Measurements from ENCODE around the gene ADM2.

Gene ADM2

DNA sequence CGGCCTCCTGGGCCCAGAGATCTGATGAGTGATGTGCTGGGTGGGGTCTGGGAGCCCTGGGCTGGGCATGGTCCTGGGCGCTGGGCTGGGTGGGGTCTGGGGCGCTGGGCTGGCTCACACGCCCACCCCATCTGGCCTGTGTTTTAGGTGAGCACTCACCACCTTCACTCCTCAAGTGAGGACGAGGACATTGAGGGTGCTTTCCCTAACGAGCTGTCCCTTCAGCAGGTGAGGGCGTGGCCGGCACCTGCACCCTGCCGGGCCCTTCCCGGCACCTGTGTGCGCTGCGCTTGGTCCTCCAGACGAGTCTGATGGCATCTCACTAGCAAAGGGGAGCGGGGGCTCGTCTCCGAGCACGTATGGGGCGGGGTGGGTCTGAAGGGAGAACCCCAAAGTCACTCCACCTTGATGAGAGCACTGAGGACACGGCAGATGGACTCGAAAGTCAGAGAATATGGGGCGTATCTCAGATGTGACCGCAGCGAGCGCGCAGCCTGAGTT is 44.5 kb upstream of the ADM2 start:
- DNase-seq (ENCODE audit: low spot score) = no peak
- no peak for TF ChIP-seq CTCF (IDR thresholded peaks at IDR 0.05; ENCODE audit: borderline replicate concordance, control extremely low read depth, extremely low read depth, insufficient read depth, missing control alignments)
- in situ Hi-C loops (cut with MboI; ENCODE audit: low sequenced_read_pairs, unreplicated experiment) = no loop called here

GRCh38 chr22:50437511-50438304 is 43.6 kb upstream of the ADM2 start:
- in situ Hi-C loops (cut with MboI; ENCODE audit: low sequenced_read_pairs, unreplicated experiment) = no loop called here
- TF ChIP-seq CTCF (IDR thresholded peaks at IDR 0.05; ENCODE audit: borderline replicate concordance, control extremely low read depth, extremely low read depth, insufficient read depth, missing control alignments) = no peak
- DNase-seq (ENCODE audit: low spot score) = no peak

- no peak for TF ChIP-seq CTCF (IDR thresholded peaks at IDR 0.05; ENCODE audit: borderline replicate concordance, control extremely low read depth, extremely low read depth, insufficient read depth, missing control alignments)
- DNase-seq (ENCODE audit: low spot score) = no peak
- in situ Hi-C loops (cut with MboI; ENCODE audit: low sequenced_read_pairs, unreplicated experiment) = no loop called here
These were observed 42.8 kb upstream of the ADM2 start for GRCh38 chr22:50438305-50439275.

- no peak for TF ChIP-seq CTCF (IDR thresholded peaks at IDR 0.05; ENCODE audit: borderline replicate concordance, control extremely low read depth, extremely low read depth, insufficient read depth, missing control alignments)
- DNase-seq (ENCODE audit: low spot score) = no peak
- in situ Hi-C loops (cut with MboI; ENCODE audit: low sequenced_read_pairs, unreplicated experiment) = no loop called here
These were observed 42.0 kb upstream of the ADM2 start for GRCh38 chr22:50439314-50439870.

DNA sequence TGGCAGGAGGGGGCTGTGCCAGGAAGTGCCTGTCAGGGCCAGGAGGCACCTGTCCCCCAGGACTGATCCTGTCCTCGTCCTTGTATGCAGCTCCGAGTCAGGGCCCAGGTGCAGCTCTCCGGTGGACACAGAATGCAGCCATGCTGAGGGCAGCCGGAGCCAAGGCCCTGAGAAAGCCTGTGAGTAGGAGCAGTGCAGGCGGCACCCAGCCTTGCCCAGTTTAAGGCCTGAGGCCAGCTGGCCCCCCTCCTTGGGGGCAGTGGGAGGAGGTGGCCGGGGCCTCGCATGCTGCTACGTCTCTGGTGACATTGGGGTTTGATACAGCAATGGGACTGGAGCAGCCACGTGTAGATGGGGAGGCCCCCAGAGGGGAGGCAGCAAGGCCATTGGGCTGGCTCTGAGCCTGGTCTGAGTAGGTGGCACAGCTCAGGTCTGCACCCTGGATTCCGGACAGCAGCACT is 41.4 kb upstream of the ADM2 start:
- in situ Hi-C loops (cut with MboI; ENCODE audit: low sequenced_read_pairs, unreplicated experiment) = no loop called here
- TF ChIP-seq CTCF (IDR thresholded peaks at IDR 0.05; ENCODE audit: borderline replicate concordance, control extremely low read depth, extremely low read depth, insufficient read depth, missing control alignments) = no peak
- DNase-seq (ENCODE audit: low spot score) = no peak
